ENCODE measurements around the gene ARID5B.

- TF ChIP-seq POLR2A (IDR thresholded peaks at IDR 0.05), result no peak
- TF ChIP-seq, protein P1, sequence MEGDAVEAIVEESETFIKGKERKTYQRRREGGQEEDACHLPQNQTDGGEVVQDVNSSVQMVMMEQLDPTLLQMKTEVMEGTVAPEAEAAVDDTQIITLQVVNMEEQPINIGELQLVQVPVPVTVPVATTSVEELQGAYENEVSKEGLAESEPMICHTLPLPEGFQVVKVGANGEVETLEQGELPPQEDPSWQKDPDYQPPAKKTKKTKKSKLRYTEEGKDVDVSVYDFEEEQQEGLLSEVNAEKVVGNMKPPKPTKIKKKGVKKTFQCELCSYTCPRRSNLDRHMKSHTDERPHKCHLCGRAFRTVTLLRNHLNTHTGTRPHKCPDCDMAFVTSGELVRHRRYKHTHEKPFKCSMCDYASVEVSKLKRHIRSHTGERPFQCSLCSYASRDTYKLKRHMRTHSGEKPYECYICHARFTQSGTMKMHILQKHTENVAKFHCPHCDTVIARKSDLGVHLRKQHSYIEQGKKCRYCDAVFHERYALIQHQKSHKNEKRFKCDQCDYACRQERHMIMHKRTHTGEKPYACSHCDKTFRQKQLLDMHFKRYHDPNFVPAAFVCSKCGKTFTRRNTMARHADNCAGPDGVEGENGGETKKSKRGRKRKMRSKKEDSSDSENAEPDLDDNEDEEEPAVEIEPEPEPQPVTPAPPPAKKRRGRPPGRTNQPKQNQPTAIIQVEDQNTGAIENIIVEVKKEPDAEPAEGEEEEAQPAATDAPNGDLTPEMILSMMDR (IDR thresholded peaks at IDR 0.05), result no peak
These were observed 80.0 kb downstream of the ARID5B start for GRCh38 chr10:61981460-61981859.
